ENCODE results near the gene OR5AU1. TPM values are rescaled to one million over a fixed set of nuclear protein-coding genes. Genes with fewer than 3 reads are reported as not detected.
"Not testable (repeated sequence)": the region's sequence is repeated elsewhere in the genome, so short reads cannot be mapped to it uniquely, and the experiment has no call there.

The OR5AU1 gene
- total and polyA plus RNA-seq, 2 donors: not detected

GRCh38 chr14:21192875-21193535 is 37.1 kb upstream of the OR5AU1 start:
- 86% methylated on average over 7 of the region's 7 CpGs for WGBS
- Histone ChIP-seq H3K4me1 (ENCODE audit: insufficient read depth) (no peaks in the 10 kb centered on the region), H3K4me3 (ENCODE audit: low read depth, low read length) (no peak overlapping the region), H3K36me3 (ENCODE audit: insufficient read depth) (no peaks in the 10 kb centered on the region), H3K27ac (ENCODE audit: low read depth) (no peak overlapping the region)
- no peak for DNase-seq (ENCODE audit: extremely low spot score)

GRCh38 chr14:21192447-21192822 is 36.6 kb upstream of the OR5AU1 start:
- Histone ChIP-seq H3K36me3 (ENCODE audit: insufficient read depth) (no peaks in the 10 kb centered on the region), H3K4me3 (ENCODE audit: low read depth, low read length) (no peak overlapping the region), H3K27ac (ENCODE audit: low read depth) (no peak overlapping the region), H3K4me1 (ENCODE audit: insufficient read depth) (no peaks in the 10 kb centered on the region)
- DNase-seq (ENCODE audit: extremely low spot score): no peak
- 12% methylated on average over 1 of the region's 1 CpG for WGBS

GRCh38 chr14:21191809-21192446 is 36.1 kb upstream of the OR5AU1 start:
- no peak overlapping the region for H3K27ac ChIP-seq (ENCODE audit: low read depth)
- no peak for DNase-seq (ENCODE audit: extremely low spot score)
- 9% methylated on average over 19 of the region's 19 CpGs for WGBS
- H3K36me3 ChIP-seq (ENCODE audit: insufficient read depth): no peaks in the 10 kb centered on the region
- no peak overlapping the region for H3K4me3 ChIP-seq (ENCODE audit: low read depth, low read length)
- no peaks in the 10 kb centered on the region for H3K4me1 ChIP-seq (ENCODE audit: insufficient read depth)

GRCh38 chr14:21191261-21191808 is 35.5 kb upstream of the OR5AU1 start:
- 78% methylated on average over 7 of the region's 7 CpGs for WGBS
- Histone ChIP-seq H3K4me1 (ENCODE audit: insufficient read depth) (no peaks in the 10 kb centered on the region), H3K27ac (ENCODE audit: low read depth) (no peak overlapping the region), H3K4me3 (ENCODE audit: low read depth, low read length) (no peak overlapping the region), H3K36me3 (ENCODE audit: insufficient read depth) (no peaks in the 10 kb centered on the region)
- no peak for DNase-seq (ENCODE audit: extremely low spot score)

GRCh38 chr14:21185491-21185890 is 29.6 kb upstream of the OR5AU1 start:
- WGBS: 33% methylated on average over 5 of the region's 5 CpGs
- Histone ChIP-seq H3K4me3 (ENCODE audit: low read depth, low read length) (no peak overlapping the region), H3K27ac (ENCODE audit: low read depth) (no peak overlapping the region), H3K4me1 (ENCODE audit: insufficient read depth) (no peaks in the 10 kb centered on the region), H3K36me3 (ENCODE audit: insufficient read depth) (no peaks in the 10 kb centered on the region)
- no peak for DNase-seq (ENCODE audit: extremely low spot score)

- Histone ChIP-seq H3K27ac (ENCODE audit: low read depth) (no peak overlapping the region), H3K4me1 (ENCODE audit: insufficient read depth) (no peaks in the 10 kb centered on the region), H3K4me3 (ENCODE audit: low read depth, low read length) (no peak overlapping the region), H3K36me3 (ENCODE audit: insufficient read depth) (no peaks in the 10 kb centered on the region)
- 43% methylated on average over 1 of the region's 1 CpG for WGBS
- no peak for DNase-seq (ENCODE audit: extremely low spot score)
These were observed 28.4 kb upstream of the OR5AU1 start for GRCh38 chr14:21184254-21184653.

- Histone ChIP-seq H3K36me3 (ENCODE audit: insufficient read depth) (no peaks in the 10 kb centered on the region), H3K4me3 (ENCODE audit: low read depth, low read length) (no peak overlapping the region), H3K27ac (ENCODE audit: low read depth) (no peak overlapping the region), H3K4me1 (ENCODE audit: insufficient read depth) (no peaks in the 10 kb centered on the region)
- no peak for DNase-seq (ENCODE audit: extremely low spot score)
- WGBS: 64% methylated on average over 2 of the region's 2 CpGs
These were observed 26.3 kb upstream of the OR5AU1 start for GRCh38 chr14:21182166-21182565.

GRCh38 chr14:21171128-21171527 is 15.3 kb upstream of the OR5AU1 start:
- 60% methylated on average over 2 of the region's 2 CpGs for WGBS
- no peak overlapping the region for H3K27ac ChIP-seq (ENCODE audit: low read depth)
- no peak for DNase-seq (ENCODE audit: extremely low spot score)
- no peaks in the 10 kb centered on the region for H3K4me1 ChIP-seq (ENCODE audit: insufficient read depth)
- no peak overlapping the region for H3K4me3 ChIP-seq (ENCODE audit: low read depth, low read length)
- no peaks in the 10 kb centered on the region for H3K36me3 ChIP-seq (ENCODE audit: insufficient read depth)

GRCh38 chr14:21169573-21169972 is 13.7 kb upstream of the OR5AU1 start:
- H3K4me3 ChIP-seq (ENCODE audit: low read depth, low read length): no peak overlapping the region
- no peak overlapping the region for H3K27ac ChIP-seq (ENCODE audit: low read depth)
- 86% methylated on average over 4 of the region's 4 CpGs for WGBS
- no peak for DNase-seq (ENCODE audit: extremely low spot score)
- no peaks in the 10 kb centered on the region for H3K36me3 ChIP-seq (ENCODE audit: insufficient read depth)
- H3K4me1 ChIP-seq (ENCODE audit: insufficient read depth): no peaks in the 10 kb centered on the region

- no peak overlapping the region for H3K4me3 ChIP-seq (ENCODE audit: low read depth, low read length)
- DNase-seq (ENCODE audit: extremely low spot score): no peak
- H3K27ac ChIP-seq (ENCODE audit: low read depth): no peak overlapping the region
- 87% methylated on average over 8 of the region's 8 CpGs for WGBS
- H3K36me3 ChIP-seq (ENCODE audit: insufficient read depth): no peaks in the 10 kb centered on the region
- no peaks in the 10 kb centered on the region for H3K4me1 ChIP-seq (ENCODE audit: insufficient read depth)
These were observed 12.2 kb upstream of the OR5AU1 start for GRCh38 chr14:21168055-21168454.

- H3K4me1 ChIP-seq (ENCODE audit: insufficient read depth); H3K27ac ChIP-seq (ENCODE audit: low read depth); H3K4me3 ChIP-seq (ENCODE audit: low read depth, low read length); H3K36me3 ChIP-seq (ENCODE audit: insufficient read depth); DNase-seq (ENCODE audit: extremely low spot score): not testable (repeated sequence)
- 38% methylated on average over 1 of the region's 1 CpG for WGBS
These were observed 9.8 kb upstream of the OR5AU1 start for GRCh38 chr14:21165670-21166069.

GRCh38 chr14:21165002-21165605 is 9.2 kb upstream of the OR5AU1 start:
- 43% methylated on average over 7 of the region's 7 CpGs for WGBS
- H3K4me3 ChIP-seq (ENCODE audit: low read depth, low read length); H3K4me1 ChIP-seq (ENCODE audit: insufficient read depth); H3K27ac ChIP-seq (ENCODE audit: low read depth); H3K36me3 ChIP-seq (ENCODE audit: insufficient read depth); DNase-seq (ENCODE audit: extremely low spot score): not testable (repeated sequence)

GRCh38 chr14:21163871-21164291 is 8.0 kb upstream of the OR5AU1 start:
- no peaks in the 10 kb centered on the region for H3K36me3 ChIP-seq (ENCODE audit: insufficient read depth)
- DNase-seq (ENCODE audit: extremely low spot score): peak; percentile 3
- no peaks in the 10 kb centered on the region for H3K4me1 ChIP-seq (ENCODE audit: insufficient read depth)
- 51% methylated on average over 4 of the region's 4 CpGs for WGBS
- H3K27ac ChIP-seq (ENCODE audit: low read depth): no peak overlapping the region
- H3K4me3 ChIP-seq (ENCODE audit: low read depth, low read length): no peak overlapping the region

- Histone ChIP-seq H3K27ac (ENCODE audit: low read depth) (no peak overlapping the region), H3K36me3 (ENCODE audit: insufficient read depth) (no peaks in the 10 kb centered on the region), H3K4me1 (ENCODE audit: insufficient read depth) (no peaks in the 10 kb centered on the region), H3K4me3 (ENCODE audit: low read depth, low read length) (no peak overlapping the region)
- WGBS: 75% methylated on average over 5 of the region's 5 CpGs
- no peak for DNase-seq (ENCODE audit: extremely low spot score)
These were observed 6.2 kb upstream of the OR5AU1 start for GRCh38 chr14:21162081-21162480.
